Sigmoid colon (tissue), 7 donors: Measurements from ENCODE around the gene THSD7B. TPM values are rescaled to one million over a fixed set of nuclear protein-coding genes. Genes with fewer than 3 reads are reported as not detected.

ENCODE experiments used
- DNase-seq: peaks from one replicate; pipeline ENCODE4 v3.0.0-alpha.2; 2019
- H3K27ac ChIP-seq, 4 donors: fragments of 200-600 bp; sonication (generic); one replicate each; pipeline ENCODE4 v1.5.1; 2016 to 2019; ENCODE audit warnings: mild to moderate bottlenecking in 1 of 4
- H3K27me3 ChIP-seq, 3 donors: fragments of 200-600 bp; sonication (generic); one replicate each; pipeline ENCODE4 v1.5.1; 2019; ENCODE audit warnings: mild to moderate bottlenecking in 1 of 3
- H3K36me3 ChIP-seq, 4 donors: fragments of 200-600 bp; sonication (generic); one replicate each; pipeline ENCODE4 v1.5.1; 2016 to 2019
- H3K4me1 ChIP-seq, 4 donors: fragments of 200-600 bp; sonication (generic); one replicate each; pipeline ENCODE4 v1.5.1; 2017 to 2019
- H3K4me3 ChIP-seq, 4 donors: fragments of 200-600 bp; sonication (generic); one replicate each; pipeline ENCODE4 v1.5.1; 2017 to 2019; ENCODE audit warnings: mild to moderate bottlenecking in 2 of 4, moderate library complexity in 1 of 4
- H3K9me3 ChIP-seq, 4 donors: fragments of 200-600 bp in 3 of 4; sonication (generic) in 3 of 4; one replicate each; pipeline versions ENCODE4 v1.5.1 to v1.6.1; 2013 to 2019
- CTCF ChIP-seq, 4 experiments: fragments of 450-650 bp in 3 of 4; fragments of 200-600 bp in 1 of 4; IDR thresholded peaks; one replicate each; pipeline ENCODE4 v1.5.1; 2016 to 2019; ENCODE audit warnings: antibody characterized with exemption in 4 of 4, mild to moderate bottlenecking in 3 of 4, moderate library complexity in 2 of 4
- EP300 ChIP-seq, 4 donors: sonication (generic); formaldehyde crosslinking; IDR thresholded peaks; one replicate each; pipeline ENCODE4 v1.6.1; 2017; ENCODE audit warnings: antibody characterized with exemption in 4 of 4
- POLR2A ChIP-seq, 2 donors: fragments of 450-650 bp; IDR thresholded peaks; one replicate each; pipeline ENCODE4 v1.6.1; 2016; ENCODE audit warnings: antibody characterized with exemption in 2 of 2, mild to moderate bottlenecking in 2 of 2, moderate library complexity in 2 of 2
- POLR2AphosphoS5 ChIP-seq, 4 donors: sonication (generic); formaldehyde crosslinking; IDR thresholded peaks; one replicate each; pipeline ENCODE4 v1.6.1; 2017; ENCODE audit warnings: antibody characterized with exemption in 4 of 4
- WGBS, 2 donors: extraction: QIAGEN DNeasy Blood & Tissue Kit; methylation state at CpG; one replicate each; pipeline ENCODE4 v1.1.7; 2013; 5-methylcytosine and 5-hydroxymethylcytosine counted together
- intact Hi-C: fragments of 100-400 bp; cut with DNase I; formaldehyde crosslinking; loops from one replicate; pipeline ENCODE4 v1.15.1; 2023
- polyA plus RNA-seq, 3 donors: library from polyadenylated mRNA; stranded (reverse); fragments of 200-250 nt; gene quantifications; one replicate each; pipeline ENCODE4 v1.2.3, GENCODE V29; 2013
- total RNA-seq, 4 donors: library from RNA; depleted of rRNA; stranded (reverse); fragments of >200 nt; gene quantifications; one replicate each; pipeline ENCODE4 v1.1.0, GENCODE V29; 2016
- donor health status: healthy with polysubstance abuse.
- donor health status: Bipolar disorder and iron deficiency.
- donor health status: healthy.

The THSD7B gene
- total and polyA plus RNA-seq, 7 donors: 0.16 to 0.83 (median 0.27) TPM; not detected in 2

GRCh38 chr2:137194111-137194510, 428.8 kb downstream of the THSD7B start:
- TF ChIP-seq EP300 (IDR thresholded peaks at IDR 0.05) (no peak), CTCF (IDR thresholded peaks at IDR 0.05) (no peak), POLR2A (IDR thresholded peaks at IDR 0.05) (no peak), POLR2AphosphoS5 (IDR thresholded peaks at IDR 0.05) (no peak)
- intact Hi-C loops: no loop called here

GRCh38 chr2:137199751-137200150, 434.4 kb downstream of the THSD7B start:
- intact Hi-C loops: no loop called here
- TF ChIP-seq EP300 (IDR thresholded peaks at IDR 0.05) (no peak), POLR2A (IDR thresholded peaks at IDR 0.05) (no peak), CTCF (IDR thresholded peaks at IDR 0.05) (no peak), POLR2AphosphoS5 (IDR thresholded peaks at IDR 0.05) (no peak)

More at GRCh38 chr2:137194111-137194510, 428.8 kb downstream of the THSD7B start:
- no peak overlapping the region for H3K4me3 ChIP-seq
- H3K36me3 ChIP-seq: no peaks in the 10 kb centered on the region
- no peaks in the 10 kb centered on the region for H3K27me3 ChIP-seq
- no peak for DNase-seq
- no peak overlapping the region for H3K27ac ChIP-seq
- H3K4me1 ChIP-seq: no peaks in the 10 kb centered on the region
- H3K9me3 ChIP-seq: no peaks in the 10 kb centered on the region
- WGBS, 2 donors: 22 to 39% methylated on average over 1 of the region's 1 CpG

GRCh38 chr2:137202318-137202717, 437.0 kb downstream of the THSD7B start:
- H3K4me1 ChIP-seq: no peaks in the 10 kb centered on the region
- 25 to 48% methylated on average over 4 of the region's 4 CpGs for WGBS, 2 donors
- H3K4me3 ChIP-seq: no peak overlapping the region
- no peak for TF ChIP-seq POLR2A (IDR thresholded peaks at IDR 0.05)
- TF ChIP-seq EP300 (IDR thresholded peaks at IDR 0.05): no peak
- TF ChIP-seq CTCF (IDR thresholded peaks at IDR 0.05): no peak
- TF ChIP-seq POLR2AphosphoS5 (IDR thresholded peaks at IDR 0.05): no peak
- H3K27ac ChIP-seq: no peak overlapping the region
- intact Hi-C loops: no loop called here
- no peak for DNase-seq
- no peaks in the 10 kb centered on the region for H3K27me3 ChIP-seq
- no peaks in the 10 kb centered on the region for H3K9me3 ChIP-seq
- H3K36me3 ChIP-seq: no peaks in the 10 kb centered on the region

More at GRCh38 chr2:137199751-137200150, 434.4 kb downstream of the THSD7B start:
- no peaks in the 10 kb centered on the region for H3K9me3 ChIP-seq
- no peaks in the 10 kb centered on the region for H3K27me3 ChIP-seq
- H3K36me3 ChIP-seq: no peaks in the 10 kb centered on the region
- H3K4me3 ChIP-seq: no peak overlapping the region
- WGBS, 2 donors: 64 to 81% methylated on average over 1 of the region's 1 CpG
- no peak overlapping the region for H3K27ac ChIP-seq
- no peak for DNase-seq
- no peaks in the 10 kb centered on the region for H3K4me1 ChIP-seq

- H3K27me3 ChIP-seq: no peaks in the 10 kb centered on the region
- no peak overlapping the region for H3K27ac ChIP-seq
- H3K4me1 ChIP-seq: no peaks in the 10 kb centered on the region
- no peaks in the 10 kb centered on the region for H3K36me3 ChIP-seq
- 72 to 81% methylated on average over 3 of the region's 3 CpGs for WGBS, 2 donors
- no peak for TF ChIP-seq POLR2A (IDR thresholded peaks at IDR 0.05)
- no peak for TF ChIP-seq EP300 (IDR thresholded peaks at IDR 0.05)
- TF ChIP-seq CTCF (IDR thresholded peaks at IDR 0.05): no peak
- no peak for TF ChIP-seq POLR2AphosphoS5 (IDR thresholded peaks at IDR 0.05)
- DNase-seq: no peak
- H3K4me3 ChIP-seq: no peak overlapping the region
- intact Hi-C loops: no loop called here
- no peaks in the 10 kb centered on the region for H3K9me3 ChIP-seq
These were observed 440.0 kb downstream of the THSD7B start for GRCh38 chr2:137205324-137205723.

GRCh38 chr2:137206069-137206468, 440.7 kb downstream of the THSD7B start:
- no peaks in the 10 kb centered on the region for H3K9me3 ChIP-seq
- no peaks in the 10 kb centered on the region for H3K36me3 ChIP-seq
- no peak for DNase-seq
- H3K27ac ChIP-seq: no peak overlapping the region
- 87 to 88% methylated on average over 3 of the region's 3 CpGs for WGBS, 2 donors
- no peak overlapping the region for H3K4me3 ChIP-seq
- H3K4me1 ChIP-seq: no peaks in the 10 kb centered on the region
- TF ChIP-seq CTCF (IDR thresholded peaks at IDR 0.05) (no peak), POLR2A (IDR thresholded peaks at IDR 0.05) (no peak), POLR2AphosphoS5 (IDR thresholded peaks at IDR 0.05) (no peak), EP300 (IDR thresholded peaks at IDR 0.05) (no peak)
- intact Hi-C loops: no loop called here
- H3K27me3 ChIP-seq: no peaks in the 10 kb centered on the region
